B cell (primary cell): ENCODE measurements around the gene SLC12A6. TPM values are rescaled to one million over a fixed set of nuclear protein-coding genes. Genes with fewer than 3 reads are reported as not detected.
A peak's percentile ranks its signal among the peaks of the same experiment; 100 is the strongest.

ENCODE experiments used
- ATAC-seq: fragments of 200-7000 bp; cut with Tn5 transposase; one replicate; pipeline ENCODE4 v1.10.0; 2021; ENCODE audit warnings: low read depth, mild to moderate bottlenecking, moderate number of reproducible peaks, moderate library complexity
- CTCF ChIA-PET: fragments of 350-600 bp; sonication (Branson Sonifier 250); formaldehyde crosslinking; loops from one replicate; lab custom pipeline; 2021; ENCODE audit warnings: antibody characterized with exemption, inconsistent platforms; lab: Charles Lee
- POLR2A ChIA-PET: fragments of 350-600 bp; sonication (Branson Sonifier 250); formaldehyde crosslinking; loops from one replicate; lab custom pipeline; 2021; ENCODE audit warnings: antibody characterized with exemption; lab: Charles Lee
- DNase-seq: peaks from one replicate; pipeline ENCODE4 v3.0.0; 2013
- H2AFZ ChIP-seq: 2 replicates; pipeline ENCODE4 v1.6.1; 2012; ENCODE audit warnings: mild to moderate bottlenecking, low read depth, low read length; ENCODE audit not compliant: insufficient read depth, poor library complexity, severe bottlenecking
- H3K27ac ChIP-seq, 2 donors: 1 replicate in 1 of 2; 2 replicates in 1 of 2; pipeline ENCODE4 v1.5.1; 2012 to 2013; ENCODE audit warnings: low read length in 2 of 2, mild to moderate bottlenecking in 2 of 2, moderate library complexity in 1 of 2
- H3K27me3 ChIP-seq, 4 experiments: fragments of 200-600 bp in 1 of 4; sonication (generic) in 1 of 4; replicated peaks in 1 of 4; 1 replicate in 2 of 4; 2 replicates in 2 of 4; pipeline versions ENCODE4 v1.6.1 to v1.7.0; 2013 to 2016; ENCODE audit warnings: low read length in 3 of 4, mild to moderate bottlenecking in 2 of 4, mixed read lengths in 1 of 4, moderate library complexity in 1 of 4; ENCODE audit not compliant: insufficient read depth in 4 of 4, control insufficient read depth in 3 of 4; ENCODE audit errors: control extremely low read depth in 1 of 4
- H3K36me3 ChIP-seq, 2 experiments: replicated peaks in 1 of 2; 1 replicate in 1 of 2; 2 replicates in 1 of 2; pipeline versions ENCODE4 v1.6.1 to v1.7.1; 2013; ENCODE audit warnings: low read length in 1 of 2; ENCODE audit not compliant: insufficient read depth in 2 of 2, control insufficient read depth in 1 of 2; ENCODE audit errors: control extremely low read depth in 1 of 2, extremely low read depth in 1 of 2
- H3K4me1 ChIP-seq, 2 donors: fragments of 200-600 bp in 1 of 2; sonication (generic) in 1 of 2; 1 replicate in 1 of 2; 2 replicates in 1 of 2; pipeline versions ENCODE4 v1.5.1 to v1.6.1; 2013 to 2017; ENCODE audit warnings: low read length in 2 of 2; ENCODE audit not compliant: control insufficient read depth in 2 of 2, insufficient read depth in 2 of 2
- H3K4me2 ChIP-seq: replicated peaks from 2 replicates; pipeline ENCODE3; 2012; ENCODE audit warnings: mild to moderate bottlenecking, low read depth, low read length; ENCODE audit not compliant: poor library complexity, severe bottlenecking
- H3K4me3 ChIP-seq, 5 experiments: fragments of 200-600 bp in 1 of 5; sonication (generic) in 1 of 5; 1 replicate in 3 of 5; 2 replicates in 2 of 5; pipeline versions ENCODE4 v1.5.1 to v1.7.0; 2011 to 2016; ENCODE audit warnings: low read length in 4 of 5, mild to moderate bottlenecking in 4 of 5, low read depth in 2 of 5, control low read depth in 1 of 5, moderate library complexity in 1 of 5; ENCODE audit not compliant: insufficient read depth in 1 of 5; ENCODE audit errors: control extremely low read depth in 1 of 5, extremely low read depth in 1 of 5
- H3K79me2 ChIP-seq: fragments of 200-600 bp; sonication (generic); one replicate; pipeline ENCODE4 v1.6.0; 2016; ENCODE audit warnings: low read length; ENCODE audit not compliant: control insufficient read depth, insufficient read depth
- H3K9ac ChIP-seq: fragments of 200-600 bp; sonication (generic); 2 replicates; pipeline ENCODE4 v1.6.1; 2017; ENCODE audit warnings: mild to moderate bottlenecking, low read length, moderate library complexity
- H3K9me3 ChIP-seq, 3 donors: one replicate each; pipeline versions ENCODE4 v1.6.1 to v1.7.1; 2013; ENCODE audit warnings: low read length in 2 of 3; ENCODE audit not compliant: control insufficient read depth in 2 of 3, insufficient read depth in 1 of 3; ENCODE audit errors: control extremely low read depth in 1 of 3
- H4K20me1 ChIP-seq: 2 replicates; pipeline ENCODE4 v1.6.0; 2012; ENCODE audit warnings: mild to moderate bottlenecking, low read length; ENCODE audit not compliant: insufficient read depth, control insufficient read depth, poor library complexity, severe bottlenecking
- H3K27ac Mint-ChIP-seq: one replicate; pipeline ENCODE4 v1.8.0; 2021; ENCODE audit warnings: mixed read lengths
- H3K27me3 Mint-ChIP-seq: one replicate; pipeline ENCODE4 v1.8.0; 2021; ENCODE audit warnings: mixed read lengths
- H3K4me1 Mint-ChIP-seq: one replicate; pipeline ENCODE4 v1.8.0; 2021; ENCODE audit warnings: mixed read lengths
- H3K4me3 Mint-ChIP-seq: one replicate; pipeline ENCODE4 v1.8.0; 2021; ENCODE audit warnings: mixed read lengths
- H3K9me3 Mint-ChIP-seq: one replicate; pipeline ENCODE4 v1.8.0; 2022; ENCODE audit warnings: mixed read lengths; ENCODE audit not compliant: insufficient read depth
- EZH2 ChIP-seq: IDR thresholded peaks from 2 replicates; pipeline ENCODE4 v1.6.1; 2012; ENCODE audit warnings: borderline replicate concordance, low read depth, mild to moderate bottlenecking, moderate library complexity, low read length; ENCODE audit not compliant: insufficient read depth, poor library complexity, severe bottlenecking
- WGBS: methylation state at CpG from one replicate; pipeline ENCODE4 v1.1.5; 2013; ENCODE audit warnings: missing lambda C conversion rate; ENCODE audit not compliant: insufficient coverage; 5-methylcytosine and 5-hydroxymethylcytosine counted together
- intact Hi-C: fragments of 100-400 bp; cut with micrococcal nuclease; formaldehyde crosslinking; loops from one replicate; pipeline ENCODE4 v1.10.0; 2022
- polyA plus RNA-seq: library from polyadenylated mRNA; depleted of rRNA; stranded (reverse); fragments of >200 nt; gene quantifications from 2 replicates; pipeline ENCODE4 v1.2.3, GENCODE V29; 2012
- total RNA-seq, 2 donors: library from RNA; stranded (reverse); fragments of 120-200 nt in 1 of 2; gene quantifications; 1 replicate in 1 of 2; 2 replicates in 1 of 2; pipeline versions ENCODE4 v1.2.3 to v1.2.4, GENCODE V29; 2013 to 2022
- TF ChIP-seq, protein P1 (sequence below): fragments of 200-600 bp; IDR thresholded peaks from one replicate; pipeline ENCODE4 v1.8.0; 2022; ENCODE audit warnings: antibody characterized with exemption, mild to moderate bottlenecking

Gene SLC12A6
- total and polyA plus RNA-seq, 2 donors (not counting 1 experiment from before 2014, with no cell fraction given), result 75.8 to 141 TPM

DNA sequence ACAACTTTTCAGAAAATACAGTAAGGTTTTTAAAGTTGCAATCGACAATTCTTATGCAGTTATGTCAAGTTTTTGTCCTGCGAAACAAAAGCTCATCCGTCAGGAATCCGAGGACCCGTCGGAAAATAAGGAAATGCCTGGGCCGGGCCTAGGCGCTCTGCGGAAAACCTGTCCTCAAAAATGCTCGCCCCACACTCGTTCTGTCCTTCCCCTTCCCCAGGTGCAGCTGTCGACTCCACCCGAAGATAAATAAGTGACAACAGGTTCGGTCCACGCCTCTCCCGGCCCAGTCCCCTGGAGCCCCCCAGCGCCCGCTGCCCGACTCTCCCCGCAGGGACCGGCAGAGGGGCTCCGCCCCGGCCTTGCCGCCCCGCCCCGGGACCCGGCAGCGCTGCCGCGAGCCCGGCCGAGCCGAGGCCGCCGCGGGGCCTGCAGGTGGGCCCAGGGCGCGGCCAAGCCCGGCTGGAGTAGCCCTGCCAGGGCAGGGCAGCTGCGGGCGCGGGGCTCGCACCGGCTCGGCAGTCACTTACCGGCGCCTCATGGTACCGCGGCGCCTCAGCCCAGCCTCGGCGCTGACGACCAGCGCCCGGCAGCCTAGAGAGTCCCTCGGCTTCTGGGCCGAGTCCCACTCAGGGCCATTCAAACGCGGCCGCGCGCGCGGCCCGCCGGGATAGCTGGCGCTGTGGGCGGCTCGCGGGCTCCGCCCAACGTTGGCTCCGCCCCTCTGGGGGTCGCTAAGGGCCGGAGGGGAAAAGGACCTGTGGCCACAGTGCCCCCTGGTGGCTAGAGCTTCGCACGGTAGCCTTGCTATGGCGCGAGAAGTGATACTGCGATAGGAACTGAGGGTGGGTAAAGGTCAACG lies 127.9 kb downstream of the SLC12A6 start, which contains the start of gene KATNBL1:
Gene KATNBL1 (minus strand): TSS at position 676 of the 862 bp plus-strand sequence. CDS start 46,420 bp downstream, outside the sequence.
- Histone ChIP-seq H2AFZ (peak within 1 kb of the TSS; percentile 78), H4K20me1 (peaks cover 11% of the 10 kb centered on the region), H3K36me3 (no peaks in the 10 kb centered on the region), H3K4me3 (peak within 1 kb of the TSS; percentile 53 to 74 (median 65)), H3K9ac (peak within 1 kb of the TSS; percentile 83), H3K9me3 (no peaks in the 10 kb centered on the region), H3K27ac (peak within 1 kb of the TSS; percentile 51 to 80), H3K79me2 (peaks cover 48% of the 10 kb centered on the region), H3K4me1 (peaks cover 9 to 10% of the 10 kb centered on the region in 2 donors), H3K4me2 (peak within 1 kb of the TSS; percentile 84), H3K27me3 (no peaks in the 10 kb centered on the region)
- under 1% methylated on average over 80 of the region's 81 CpGs for WGBS
- DNase-seq, result peak; percentile 97
- Mint-ChIP-seq H3K4me3 (peak within 1 kb of the TSS; percentile 93), H3K27ac (peak within 1 kb of the TSS; percentile 89), H3K9me3 (no peaks in the 10 kb centered on the region), H3K27me3 (no peaks in the 10 kb centered on the region), H3K4me1 (peaks cover 15% of the 10 kb centered on the region)
- POLR2A ChIA-PET, result interaction anchor here (0.6 to 2.3 kb wide), 2 partner anchors 15 to 143 kb away, joined by 6 to 10 read pairs; partner anchors contain the start of gene EMC4
- ATAC-seq, result peak; percentile 92
- intact Hi-C loops, result loop anchor here (1.0 to 5.0 kb wide), 7 partner anchors 15 to 472 kb away; partner anchors contain the start of genes NOP10, NUTM1 and PGBD4
- CTCF ChIA-PET, result interaction anchor here (0.7 to 3.1 kb wide), 24 partner anchors 12 to 378 kb away, joined by 3 to 57 read pairs (median 6); partner anchors contain the start of genes EMC4, EMC7, GOLGA8A and GOLGA8B
- TF ChIP-seq, protein P1, sequence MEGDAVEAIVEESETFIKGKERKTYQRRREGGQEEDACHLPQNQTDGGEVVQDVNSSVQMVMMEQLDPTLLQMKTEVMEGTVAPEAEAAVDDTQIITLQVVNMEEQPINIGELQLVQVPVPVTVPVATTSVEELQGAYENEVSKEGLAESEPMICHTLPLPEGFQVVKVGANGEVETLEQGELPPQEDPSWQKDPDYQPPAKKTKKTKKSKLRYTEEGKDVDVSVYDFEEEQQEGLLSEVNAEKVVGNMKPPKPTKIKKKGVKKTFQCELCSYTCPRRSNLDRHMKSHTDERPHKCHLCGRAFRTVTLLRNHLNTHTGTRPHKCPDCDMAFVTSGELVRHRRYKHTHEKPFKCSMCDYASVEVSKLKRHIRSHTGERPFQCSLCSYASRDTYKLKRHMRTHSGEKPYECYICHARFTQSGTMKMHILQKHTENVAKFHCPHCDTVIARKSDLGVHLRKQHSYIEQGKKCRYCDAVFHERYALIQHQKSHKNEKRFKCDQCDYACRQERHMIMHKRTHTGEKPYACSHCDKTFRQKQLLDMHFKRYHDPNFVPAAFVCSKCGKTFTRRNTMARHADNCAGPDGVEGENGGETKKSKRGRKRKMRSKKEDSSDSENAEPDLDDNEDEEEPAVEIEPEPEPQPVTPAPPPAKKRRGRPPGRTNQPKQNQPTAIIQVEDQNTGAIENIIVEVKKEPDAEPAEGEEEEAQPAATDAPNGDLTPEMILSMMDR, result peak; percentile 85
- TF ChIP-seq EZH2, result no peak

DNA sequence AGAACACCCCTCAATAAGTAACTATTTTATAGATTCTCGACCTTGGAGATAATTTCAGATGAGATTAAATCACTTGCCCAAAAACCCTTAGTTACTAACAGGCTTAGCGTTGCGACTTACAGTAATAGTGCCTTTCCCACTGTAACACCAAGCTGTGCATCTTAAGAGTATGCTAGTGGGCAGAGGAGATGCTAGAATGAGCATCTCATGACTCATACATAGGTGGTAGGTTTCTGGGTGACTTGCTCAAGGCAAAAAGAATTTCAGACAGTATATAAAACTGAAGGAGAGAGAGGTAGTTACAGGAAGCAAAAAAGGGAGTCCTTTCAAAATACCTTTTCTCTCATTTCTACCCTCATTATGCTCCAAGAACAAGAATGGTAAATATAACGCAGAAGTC lies 131.6 kb downstream of the SLC12A6 start:
- H3K79me2 ChIP-seq, result peaks cover 84% of the 10 kb centered on the region
- no peaks in the 10 kb centered on the region for H3K9me3 ChIP-seq
- H4K20me1 ChIP-seq, result peaks cover 26% of the 10 kb centered on the region
- ChIA-PET POLR2A (no interaction called here), CTCF (no interaction called here)
- no peak for TF ChIP-seq EZH2
- TF ChIP-seq, protein P1, result no peak
- H3K4me3 ChIP-seq, result no peak overlapping the region
- Mint-ChIP-seq H3K9me3 (no peaks in the 10 kb centered on the region), H3K4me3 (no peak overlapping the region), H3K4me1 (peaks cover 23% of the 10 kb centered on the region), H3K27me3 (no peaks in the 10 kb centered on the region), H3K27ac (no peak overlapping the region)
- H3K27ac ChIP-seq, result no peak overlapping the region
- no peak for DNase-seq
- no peak overlapping the region for H3K9ac ChIP-seq
- intact Hi-C loops, result loop anchor here (5.0 kb wide), 1 partner anchor 469 kb away; no protein-coding TSS in a partner anchor
- no peaks in the 10 kb centered on the region for H3K27me3 ChIP-seq
- H3K4me1 ChIP-seq, result peaks cover 9 to 10% of the 10 kb centered on the region in 2 donors
- H3K36me3 ChIP-seq, result peaks cover 4 to 7% of the 10 kb centered on the region in 2 experiments
- ATAC-seq, result no peak
- H3K4me2 ChIP-seq, result no peak overlapping the region
- H2AFZ ChIP-seq, result no peak overlapping the region
- no CpG with 5 or more reads among the region's 4 CpGs for WGBS
